SH-SY5Y (cell line): Measurements from ENCODE around the gene TNPO2.

ENCODE experiments used
- GATA2 ChIP-seq: IDR thresholded peaks from 2 replicates; pipeline ENCODE4 v1.6.1; 2011; ENCODE audit warnings: mild to moderate bottlenecking, low read depth, low read length
- GATA3 ChIP-seq: IDR thresholded peaks from 2 replicates; pipeline ENCODE4 v1.6.1; 2011; ENCODE audit warnings: low read depth, mild to moderate bottlenecking, low read length, moderate library complexity

DNA sequence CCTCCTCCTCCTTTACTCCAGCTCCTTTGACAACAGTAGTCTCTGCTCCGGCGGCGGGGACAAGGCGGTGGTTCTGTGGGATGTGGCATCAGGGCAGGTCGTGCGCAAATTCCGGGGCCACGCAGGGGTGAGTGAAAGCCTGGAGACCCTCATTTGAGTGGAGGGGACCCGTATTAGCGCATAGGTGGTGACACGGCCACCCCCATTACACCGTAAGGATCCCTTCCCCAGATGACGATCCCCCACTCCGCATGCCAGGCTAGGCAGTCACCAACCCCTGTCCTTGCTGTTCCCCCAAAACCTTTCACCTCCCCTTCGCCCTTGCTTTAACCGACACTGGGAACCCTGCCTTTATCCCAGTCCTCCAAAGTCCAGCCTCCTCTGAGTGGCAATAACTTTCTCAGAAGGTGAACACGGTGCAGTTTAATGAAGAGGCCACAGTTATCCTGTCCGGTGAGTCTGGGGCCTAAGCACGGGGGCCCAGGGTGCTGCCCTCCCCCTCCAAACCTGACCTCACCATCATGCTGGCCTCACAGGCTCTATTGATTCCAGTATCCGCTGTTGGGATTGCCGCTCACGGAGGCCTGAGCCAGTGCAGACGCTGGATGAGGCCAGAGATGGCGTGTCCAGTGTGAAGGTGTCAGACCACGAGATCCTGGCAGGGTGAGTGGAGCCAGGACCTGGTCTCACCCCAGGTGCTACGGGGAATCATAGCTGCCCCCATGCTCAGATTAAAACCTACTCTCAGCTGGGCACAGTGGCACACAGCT, 53.4 kb downstream of the TNPO2 start:
- TF ChIP-seq GATA2 (no peak), GATA3 (no peak)
